Measurements from ENCODE around the gene FAM174C.
"Not testable (repeated sequence)": the region's sequence is repeated elsewhere in the genome, so short reads cannot be mapped to it uniquely, and the experiment has no call there.

FAM174C gene

GRCh38 chr19:1288833-1289685 is 13.7 kb downstream of the FAM174C start:
- no peak for DNase-seq

DNA sequence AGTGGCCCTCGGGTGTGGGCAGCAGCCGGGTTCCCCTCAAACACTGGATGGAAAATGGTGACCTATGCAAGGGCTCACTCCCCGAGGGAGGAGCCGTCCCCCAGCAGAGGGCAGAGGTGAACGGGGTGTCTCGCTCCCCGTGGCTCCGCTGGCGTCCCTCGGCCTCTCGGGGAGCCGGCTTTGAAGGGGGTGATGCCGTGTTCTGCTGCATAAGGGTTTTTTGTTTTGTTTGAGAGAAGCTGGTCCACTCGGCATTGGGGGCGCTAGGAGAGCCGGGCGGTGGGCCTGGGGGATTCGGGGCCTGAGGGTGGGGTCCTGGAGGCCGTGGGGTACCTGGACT is 14.3 kb downstream of the FAM174C start:
- DNase-seq: no peak

- DNase-seq: no peak
Observed at GRCh38 chr19:1290196-1290702, 14.9 kb downstream of the FAM174C start.

- DNase-seq: no peak
Observed at GRCh38 chr19:1290703-1291651, 15.6 kb downstream of the FAM174C start.

- DNase-seq: no peak
Observed at GRCh38 chr19:1291761-1292418, 16.6 kb downstream of the FAM174C start.

- DNase-seq: no peak
Observed at GRCh38 chr19:1292419-1293151, 17.3 kb downstream of the FAM174C start.

DNA sequence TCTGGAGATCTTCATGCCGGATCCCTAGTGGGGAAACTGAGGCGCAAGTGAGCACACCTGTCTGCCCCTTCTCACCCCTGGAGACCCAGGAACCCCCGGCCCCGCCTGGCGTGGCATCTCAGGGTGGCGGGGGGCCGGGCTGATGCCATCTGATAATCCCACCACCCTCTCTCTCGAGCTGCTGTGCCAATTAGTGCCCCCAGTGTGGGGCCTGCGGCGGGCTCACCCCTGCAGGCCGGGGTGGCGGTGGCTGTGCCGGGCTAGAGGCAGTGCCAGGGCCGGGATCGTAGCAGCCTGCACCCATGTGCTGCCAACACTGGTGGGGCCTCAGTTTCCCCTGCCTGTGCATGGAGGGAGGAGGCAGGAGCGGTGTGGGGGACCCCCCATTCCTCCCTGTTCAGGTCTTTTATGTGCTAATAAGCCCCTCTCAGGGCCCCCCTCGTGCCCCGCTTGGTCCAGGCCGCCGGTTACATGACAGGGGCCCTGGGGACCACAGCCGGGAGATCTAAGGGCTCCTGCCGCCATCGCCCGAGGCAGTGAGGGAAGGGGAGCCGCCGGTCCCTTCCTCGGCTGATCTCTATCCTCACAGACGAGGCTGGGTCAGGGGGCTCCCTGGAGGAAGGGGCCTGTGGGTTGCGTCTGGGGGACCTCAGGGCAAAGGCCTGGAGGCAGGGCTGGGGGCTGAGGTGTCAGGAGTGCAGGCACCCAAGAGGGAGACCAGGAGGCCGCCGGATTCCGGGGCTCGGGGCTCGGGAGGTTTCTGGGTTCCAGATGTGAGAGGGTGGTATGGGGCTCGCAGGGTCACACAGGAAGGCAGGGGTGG is 18.7 kb downstream of the FAM174C start:
- DNase-seq: no peak

- DNase-seq: no peak
Observed at GRCh38 chr19:1294688-1295087, 19.4 kb downstream of the FAM174C start.

DNA sequence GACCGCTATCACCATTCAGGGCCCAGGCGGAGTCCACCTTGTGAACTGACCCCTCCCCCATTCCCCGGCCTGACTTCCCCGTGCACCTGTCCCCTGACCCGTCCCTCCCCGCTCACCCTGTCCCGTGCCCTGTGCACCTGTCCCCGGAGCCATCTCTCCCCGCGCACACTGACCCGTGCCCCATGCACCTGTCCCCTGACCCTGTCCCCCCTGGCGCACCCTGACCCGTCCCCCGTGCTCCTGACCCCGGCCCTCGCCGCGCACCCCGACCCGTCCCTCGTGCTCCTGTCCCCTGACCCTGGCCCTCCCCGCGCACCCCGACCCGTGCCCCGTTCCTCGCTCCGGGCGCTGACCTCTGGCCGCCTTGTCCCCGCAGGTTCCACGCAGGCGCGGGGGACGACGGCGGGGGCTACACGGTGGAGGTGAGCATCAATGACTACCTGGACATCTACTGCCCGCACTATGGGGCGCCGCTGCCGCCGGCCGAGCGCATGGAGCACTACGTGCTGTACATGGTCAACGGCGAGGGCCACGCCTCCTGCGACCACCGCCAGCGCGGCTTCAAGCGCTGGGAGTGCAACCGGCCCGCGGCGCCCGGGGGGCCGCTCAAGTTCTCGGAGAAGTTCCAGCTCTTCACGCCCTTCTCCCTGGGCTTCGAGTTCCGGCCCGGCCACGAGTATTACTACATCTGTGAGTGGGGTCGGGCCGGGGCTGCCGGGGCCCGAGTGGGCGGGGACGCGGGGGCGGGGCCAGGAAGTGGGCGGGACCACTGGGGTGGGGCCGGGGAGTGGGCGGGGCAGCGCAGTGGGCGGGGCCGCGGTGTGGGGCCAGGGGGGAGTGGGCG is 20.1 kb downstream of the FAM174C start:
- no peak for DNase-seq

- no peak for DNase-seq
Observed at GRCh38 chr19:1296078-1296477, 20.7 kb downstream of the FAM174C start.

GRCh38 chr19:1296575-1297271 is 21.4 kb downstream of the FAM174C start:
- DNase-seq: no peak

DNA sequence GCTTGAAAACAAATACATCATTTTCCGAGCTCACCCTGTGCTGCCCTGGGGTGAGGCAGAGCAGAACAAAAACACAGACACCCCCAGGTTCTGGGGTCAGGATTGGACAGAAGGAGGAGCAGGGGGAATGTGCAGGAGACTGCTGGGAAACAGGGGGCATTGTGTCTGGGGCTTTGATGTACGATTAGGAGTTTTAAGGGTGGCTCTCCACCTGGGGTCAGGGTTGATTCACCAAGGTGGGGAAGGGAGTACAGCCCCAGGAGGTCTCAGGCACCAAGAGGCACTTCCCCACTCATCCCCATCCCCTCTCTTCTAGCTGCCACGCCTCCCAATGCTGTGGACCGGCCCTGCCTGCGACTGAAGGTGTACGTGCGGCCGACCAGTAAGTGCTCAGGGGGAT is 22.9 kb downstream of the FAM174C start:
- DNase-seq: no peak

- DNase-seq: no peak
Observed at GRCh38 chr19:1299801-1300200, 24.5 kb downstream of the FAM174C start.

DNA sequence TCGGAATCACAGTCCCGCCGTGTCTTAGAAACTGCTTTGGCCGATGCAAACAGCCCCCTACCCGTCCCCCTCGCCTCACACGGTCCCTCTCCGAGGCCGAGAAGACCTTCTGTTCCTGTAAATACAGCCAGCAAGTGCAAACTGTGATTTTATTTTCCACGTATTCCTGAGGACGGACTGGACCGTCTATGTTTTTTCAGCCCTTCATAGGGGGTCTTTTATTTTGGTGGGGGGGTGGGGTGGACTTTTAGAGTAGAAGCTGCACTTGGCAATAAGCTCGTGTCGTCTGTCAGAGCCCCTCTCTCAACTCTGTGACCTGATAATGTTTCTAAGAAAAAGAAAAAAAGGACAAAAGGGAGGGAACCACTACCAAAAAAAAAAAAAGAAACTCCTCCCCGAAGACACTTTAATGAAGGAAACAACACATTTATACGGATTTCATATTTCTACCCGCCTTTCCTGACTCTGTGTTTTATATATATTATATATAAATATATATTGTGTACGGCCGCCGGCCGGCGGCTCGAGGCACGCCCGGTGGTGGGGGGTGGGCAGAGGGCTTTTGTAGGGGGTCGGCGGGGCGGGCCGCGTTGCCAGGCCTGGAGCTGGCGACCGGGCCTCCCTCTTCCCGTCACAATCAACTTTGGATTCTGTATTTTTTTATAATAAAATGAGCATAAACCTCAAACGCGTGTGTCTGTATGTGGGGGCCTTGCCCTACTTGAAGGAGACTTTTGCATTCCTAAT is 25.6 kb downstream of the FAM174C start:
- DNase-seq: no peak

GRCh38 chr19:1302533-1303239 is 27.4 kb downstream of the FAM174C start:
- no peak for DNase-seq

GRCh38 chr19:1304197-1304924 is 29.0 kb downstream of the FAM174C start:
- peak; percentile 26 for DNase-seq

- not testable (repeated sequence) for DNase-seq
Observed at GRCh38 chr19:1305354-1305753, 30.0 kb downstream of the FAM174C start.

DNA sequence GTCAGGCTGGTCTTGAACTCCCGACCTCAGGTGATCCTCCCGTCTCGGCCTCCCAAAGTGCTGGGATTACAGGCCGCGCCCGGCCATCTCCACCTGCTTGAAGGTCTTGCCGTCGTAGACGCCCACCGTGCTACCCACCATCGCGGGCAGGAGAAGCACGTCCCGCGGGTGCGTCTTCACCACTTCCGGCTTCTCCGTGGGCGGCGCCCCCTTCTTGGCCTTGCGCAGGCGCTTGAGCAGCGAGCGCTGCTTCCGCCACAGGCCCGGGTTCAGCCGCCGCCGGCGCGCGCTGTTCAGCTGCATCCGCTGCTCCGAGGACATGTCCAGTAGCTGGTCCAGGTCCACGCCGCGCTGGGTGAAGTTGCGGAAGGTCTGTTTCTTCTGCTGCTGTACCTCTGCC is 32.0 kb downstream of the FAM174C start:
- no peak for DNase-seq

Data from NCI-H2171 treated with DMSO at 0.1 percent for 48 hours (cell line).